ENCODE results near the gene PTGR3.
A peak's percentile ranks its signal among the peaks of the same experiment; 100 is the strongest.

Gene PTGR3

DNA sequence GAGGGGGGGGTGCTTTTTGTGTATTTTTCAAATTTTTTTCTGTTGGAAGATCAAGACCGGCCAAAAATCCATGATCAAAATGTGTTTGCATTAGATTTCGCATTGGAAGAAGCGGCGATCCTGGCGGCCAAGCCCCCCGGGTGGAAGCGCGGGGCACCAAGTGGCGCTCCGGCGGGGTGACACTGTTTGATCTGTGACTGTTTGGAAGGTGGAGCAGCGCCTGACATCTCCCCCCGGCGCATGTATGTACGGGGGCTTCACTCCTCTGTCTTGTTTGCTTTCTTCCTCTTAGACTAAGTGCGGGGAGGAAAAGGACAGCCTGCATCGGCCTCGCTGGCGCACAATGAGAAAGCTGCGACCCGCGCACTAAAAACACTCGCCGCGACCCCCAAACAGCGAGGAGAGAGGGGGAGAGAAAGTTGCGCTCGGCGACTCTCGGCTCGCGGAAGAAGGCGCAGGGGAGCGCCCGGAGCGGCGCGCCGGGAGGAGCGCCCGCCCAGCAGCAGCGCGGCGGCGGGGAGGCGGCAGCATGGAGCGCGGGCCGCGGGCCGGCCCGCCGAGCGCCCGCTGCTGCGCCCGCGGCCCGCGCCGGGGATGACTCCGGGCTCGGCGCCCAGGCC is 2.2 kb upstream of the PTGR3 start:
- no peak for DNase-seq
- intact Hi-C loops (cut with DNase I; ENCODE audit: low total_unique reads) = no loop called here
- TF ChIP-seq, protein P1, sequence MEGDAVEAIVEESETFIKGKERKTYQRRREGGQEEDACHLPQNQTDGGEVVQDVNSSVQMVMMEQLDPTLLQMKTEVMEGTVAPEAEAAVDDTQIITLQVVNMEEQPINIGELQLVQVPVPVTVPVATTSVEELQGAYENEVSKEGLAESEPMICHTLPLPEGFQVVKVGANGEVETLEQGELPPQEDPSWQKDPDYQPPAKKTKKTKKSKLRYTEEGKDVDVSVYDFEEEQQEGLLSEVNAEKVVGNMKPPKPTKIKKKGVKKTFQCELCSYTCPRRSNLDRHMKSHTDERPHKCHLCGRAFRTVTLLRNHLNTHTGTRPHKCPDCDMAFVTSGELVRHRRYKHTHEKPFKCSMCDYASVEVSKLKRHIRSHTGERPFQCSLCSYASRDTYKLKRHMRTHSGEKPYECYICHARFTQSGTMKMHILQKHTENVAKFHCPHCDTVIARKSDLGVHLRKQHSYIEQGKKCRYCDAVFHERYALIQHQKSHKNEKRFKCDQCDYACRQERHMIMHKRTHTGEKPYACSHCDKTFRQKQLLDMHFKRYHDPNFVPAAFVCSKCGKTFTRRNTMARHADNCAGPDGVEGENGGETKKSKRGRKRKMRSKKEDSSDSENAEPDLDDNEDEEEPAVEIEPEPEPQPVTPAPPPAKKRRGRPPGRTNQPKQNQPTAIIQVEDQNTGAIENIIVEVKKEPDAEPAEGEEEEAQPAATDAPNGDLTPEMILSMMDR (IDR thresholded peaks at IDR 0.05) = no peak
- peak overlapping the region; percentile 97 to 98 for H3K27ac ChIP-seq
- no peaks in the 10 kb centered on the region for H3K27me3 ChIP-seq
- H3K36me3 ChIP-seq = no peaks in the 10 kb centered on the region
- H3K4me1 ChIP-seq = peaks cover 0 to 42% (median 36%) of the 10 kb centered on the region in 4 donors
- peak overlapping the region; percentile 83 to 96 for H3K4me3 ChIP-seq
- H3K9me3 ChIP-seq = no peaks in the 10 kb centered on the region

DNA sequence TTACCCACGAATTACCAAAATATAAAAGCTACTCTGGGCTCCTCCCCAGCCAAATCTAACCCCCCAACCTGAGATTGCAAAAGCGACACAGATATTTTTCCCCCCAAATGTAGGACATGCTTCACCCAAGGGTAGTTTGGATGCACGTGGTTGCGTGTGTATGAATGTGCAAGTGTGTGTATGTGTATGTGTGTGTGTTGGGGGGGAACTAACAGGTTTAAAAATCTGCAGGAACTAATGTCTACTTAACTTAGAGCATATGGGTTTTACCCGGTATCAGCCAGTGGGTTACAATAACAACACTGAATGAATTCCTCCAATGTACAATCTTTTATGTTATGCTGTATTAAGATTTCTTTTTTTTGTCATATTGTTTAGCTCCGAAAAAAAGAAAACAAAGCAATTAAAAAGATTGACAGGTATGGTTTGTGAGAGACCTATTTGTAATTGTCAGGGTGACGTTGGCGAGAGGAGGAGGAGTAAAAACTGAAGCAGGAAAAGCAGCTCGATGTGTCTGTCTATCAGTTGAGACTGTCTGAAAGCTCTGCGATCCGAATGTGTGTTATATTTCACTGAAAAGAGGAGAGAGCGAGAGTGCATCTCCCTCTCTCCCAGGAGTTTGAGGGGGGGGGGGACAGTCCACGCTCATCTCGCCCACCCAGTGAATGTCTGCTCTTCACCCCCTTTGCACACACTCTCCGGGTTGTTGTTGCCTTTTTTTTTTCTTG is 1.5 kb upstream of the PTGR3 start, which contains the start of gene TSHZ1:
Gene TSHZ1, plus strand, starts transcription at position 524 of the 728 bp plus-strand sequence. CDS start 1,080 bp downstream, outside the sequence.
- no peaks in the 10 kb centered on the region for H3K27me3 ChIP-seq
- intact Hi-C loops (cut with DNase I; ENCODE audit: low total_unique reads) = no loop called here
- peaks cover 0 to 48% (median 34%) of the 10 kb centered on the region in 4 donors for H3K4me1 ChIP-seq
- peak within 1 kb of the TSS; percentile 83 to 96 for H3K4me3 ChIP-seq
- H3K9me3 ChIP-seq = no peaks in the 10 kb centered on the region
- peak; percentile 66 to 72 for DNase-seq
- H3K27ac ChIP-seq = peak within 1 kb of the TSS; percentile 97 to 98
- H3K36me3 ChIP-seq = no peaks in the 10 kb centered on the region
- TF ChIP-seq, protein P1 (IDR thresholded peaks at IDR 0.05) = no peak

- Histone ChIP-seq H3K4me1 (peaks cover 0 to 54% (median 38%) of the 10 kb centered on the region in 4 donors), H3K9me3 (no peaks in the 10 kb centered on the region), H3K4me3 (peak overlapping the region; percentile 83 to 96), H3K27me3 (no peaks in the 10 kb centered on the region), H3K27ac (peak overlapping the region; percentile 97 to 98), H3K36me3 (no peaks in the 10 kb centered on the region)
- no peak for DNase-seq
- TF ChIP-seq, protein P1 (IDR thresholded peaks at IDR 0.05) = no peak
- intact Hi-C loops (cut with DNase I; ENCODE audit: low total_unique reads) = no loop called here
These were observed 966 bp upstream of the PTGR3 start for GRCh38 chr18:75209951-75210258.

GRCh38 chr18:75208836-75209128 is 157 bp downstream of the PTGR3 start:
- no peaks in the 10 kb centered on the region for H3K27me3 ChIP-seq
- H3K9me3 ChIP-seq = no peaks in the 10 kb centered on the region
- peaks cover 0 to 59% (median 42%) of the 10 kb centered on the region in 4 donors for H3K4me1 ChIP-seq
- TF ChIP-seq, protein P1 (IDR thresholded peaks at IDR 0.05) = no peak
- peak overlapping the region; percentile 83 to 96 for H3K4me3 ChIP-seq
- H3K27ac ChIP-seq = peak overlapping the region; percentile 97 to 98
- DNase-seq = peak in 1 of 2 donors; percentile 29
- intact Hi-C loops (cut with DNase I; ENCODE audit: low total_unique reads) = no loop called here
- H3K36me3 ChIP-seq = no peaks in the 10 kb centered on the region

GRCh38 chr18:75208155-75208835 is 644 bp downstream of the PTGR3 start:
- Histone ChIP-seq H3K27me3 (no peaks in the 10 kb centered on the region), H3K4me1 (peaks cover 0 to 59% (median 43%) of the 10 kb centered on the region in 4 donors), H3K9me3 (no peaks in the 10 kb centered on the region), H3K27ac (peak overlapping the region; percentile 97 to 98), H3K4me3 (peak overlapping the region; percentile 83 to 96), H3K36me3 (no peaks in the 10 kb centered on the region)
- peak; percentile 48 to 75 for DNase-seq
- TF ChIP-seq, protein P1 (IDR thresholded peaks at IDR 0.05) = no peak
- intact Hi-C loops (cut with DNase I; ENCODE audit: low total_unique reads) = no loop called here

All from tibial artery (tissue), 4 donors.